A549 (cell line): ENCODE data around the gene KIAA1191.

Source experiments
- CEBPB ChIP-seq, 2 experiments: fragments of >200 bp in 1 of 2; sonication (Bioruptor Twin) in 1 of 2; formaldehyde crosslinking in 1 of 2; IDR thresholded peaks; 2 replicates each; pipeline ENCODE4 v1.6.1; 2012 to 2016
- GATA3 ChIP-seq: IDR thresholded peaks from 2 replicates; pipeline ENCODE4 v1.6.1; 2012; ENCODE audit warnings: borderline replicate concordance
- KDM1A ChIP-seq: fragments of 200-600 bp; sonication (generic); IDR thresholded peaks from 2 replicates; pipeline ENCODE4 v1.6.1; 2016; ENCODE audit warnings: low read depth, mild to moderate bottlenecking
- POLR2A ChIP-seq: IDR thresholded peaks from 2 replicates; pipeline ENCODE4 v1.6.1; 2012; ENCODE audit warnings: mild to moderate bottlenecking, low read length
- POLR2AphosphoS2 ChIP-seq: conservative IDR thresholded peaks from 2 replicates; pipeline ENCODE4 v1.6.1; 2012; ENCODE audit warnings: low read length, improper control_type of control experiment, inconsistent platforms
- RCOR1 ChIP-seq: fragments of 150-350 bp; IDR thresholded peaks from 2 replicates; pipeline ENCODE4 v1.6.1; 2014; ENCODE audit warnings: antibody characterized with exemption, low read length, low read depth
- TF ChIP-seq, protein P1 (sequence below): IDR thresholded peaks from 2 replicates; pipeline ENCODE4 v1.6.1; 2012
- TF ChIP-seq, protein P2 (sequence below): fragments of >200 bp; sonication (Bioruptor Twin); formaldehyde crosslinking; IDR thresholded peaks from 3 replicates; pipeline ENCODE4 v1.5.1; 2016

DNA sequence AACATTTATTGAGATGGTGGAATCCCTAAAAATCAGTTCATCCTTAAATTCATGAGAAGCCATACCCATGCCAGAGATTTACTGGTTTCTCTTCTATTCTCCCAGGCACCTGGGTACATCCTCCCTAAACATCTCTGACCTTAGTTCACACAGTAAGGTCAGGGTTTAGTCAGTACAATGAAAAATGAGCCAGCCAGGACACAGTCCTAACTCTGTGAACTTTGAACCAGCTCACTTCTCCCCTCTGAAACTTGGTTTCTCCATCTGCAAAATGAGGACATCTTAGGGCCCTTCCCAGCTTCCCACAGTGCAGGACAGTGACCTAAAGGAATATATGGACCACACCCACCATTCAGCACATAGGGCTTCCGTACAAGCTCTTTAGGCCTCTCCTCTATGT lies 24.9 kb upstream of the KIAA1191 start:
- TF ChIP-seq POLR2A (no peak), KDM1A (no peak), RCOR1 (no peak), CEBPB (IDR thresholded peaks at IDR 0.05) (no peak), POLR2AphosphoS2 (no peak), GATA3 (no peak)
- TF ChIP-seq, protein P1, sequence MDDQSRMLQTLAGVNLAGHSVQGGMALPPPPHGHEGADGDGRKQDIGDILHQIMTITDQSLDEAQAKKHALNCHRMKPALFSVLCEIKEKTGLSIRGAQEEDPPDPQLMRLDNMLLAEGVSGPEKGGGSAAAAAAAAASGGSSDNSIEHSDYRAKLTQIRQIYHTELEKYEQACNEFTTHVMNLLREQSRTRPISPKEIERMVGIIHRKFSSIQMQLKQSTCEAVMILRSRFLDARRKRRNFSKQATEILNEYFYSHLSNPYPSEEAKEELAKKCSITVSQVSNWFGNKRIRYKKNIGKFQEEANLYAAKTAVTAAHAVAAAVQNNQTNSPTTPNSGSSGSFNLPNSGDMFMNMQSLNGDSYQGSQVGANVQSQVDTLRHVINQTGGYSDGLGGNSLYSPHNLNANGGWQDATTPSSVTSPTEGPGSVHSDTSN, result no peak
- TF ChIP-seq, protein P2, sequence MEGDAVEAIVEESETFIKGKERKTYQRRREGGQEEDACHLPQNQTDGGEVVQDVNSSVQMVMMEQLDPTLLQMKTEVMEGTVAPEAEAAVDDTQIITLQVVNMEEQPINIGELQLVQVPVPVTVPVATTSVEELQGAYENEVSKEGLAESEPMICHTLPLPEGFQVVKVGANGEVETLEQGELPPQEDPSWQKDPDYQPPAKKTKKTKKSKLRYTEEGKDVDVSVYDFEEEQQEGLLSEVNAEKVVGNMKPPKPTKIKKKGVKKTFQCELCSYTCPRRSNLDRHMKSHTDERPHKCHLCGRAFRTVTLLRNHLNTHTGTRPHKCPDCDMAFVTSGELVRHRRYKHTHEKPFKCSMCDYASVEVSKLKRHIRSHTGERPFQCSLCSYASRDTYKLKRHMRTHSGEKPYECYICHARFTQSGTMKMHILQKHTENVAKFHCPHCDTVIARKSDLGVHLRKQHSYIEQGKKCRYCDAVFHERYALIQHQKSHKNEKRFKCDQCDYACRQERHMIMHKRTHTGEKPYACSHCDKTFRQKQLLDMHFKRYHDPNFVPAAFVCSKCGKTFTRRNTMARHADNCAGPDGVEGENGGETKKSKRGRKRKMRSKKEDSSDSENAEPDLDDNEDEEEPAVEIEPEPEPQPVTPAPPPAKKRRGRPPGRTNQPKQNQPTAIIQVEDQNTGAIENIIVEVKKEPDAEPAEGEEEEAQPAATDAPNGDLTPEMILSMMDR, result no peak
